K562 (cell line): Measurements from ENCODE around the gene CD22. TPM values are rescaled to one million over a fixed set of nuclear protein-coding genes. Genes with fewer than 3 reads are reported as not detected.

Experiments
- ATAC-seq: fragments of 200-7000 bp; cut with Tn5 transposase; 3 replicates; pipeline ENCODE4 v1.9.1; 2020; ENCODE audit warnings: moderate library complexity
- BruUV-seq: library from RNA; stranded (reverse); fragments of 400-500 nt; replicated peaks from 2 replicates; lab custom pipeline; 2021; lab: Mats Ljungman, UMichigan
- CTCF ChIA-PET: fragments of 300-600 bp; formaldehyde crosslinking; extraction: SDS; loops from one replicate; lab custom pipeline; 2021; ENCODE audit warnings: low intra/inter-chr PET ratio; lab: Yijun Ruan, JAX
- POLR2A ChIA-PET: fragments of 300-600, 350-650 bp; sonication (Branson Sonifier 250); formaldehyde crosslinking; extraction: SDS; loops from one replicate; lab custom pipeline; 2021; ENCODE audit warnings: antibody characterized with exemption, inconsistent platforms; lab: Yijun Ruan, JAX
- DNase-seq, 4 experiments: peaks; one replicate each; pipeline versions ENCODE4 v3.0.0 to v3.0.0-alpha.2; 2011 to 2018; ENCODE audit warnings: low spot score in 3 of 4, mixed read lengths in 3 of 4; ENCODE audit errors: extremely low read depth in 1 of 4
- FAIRE-seq: peaks from 2 replicates; lab custom pipeline; 2011; peaks lifted over from hg19 to GRCh38; lab: Jason Lieb, UNC
- H2AFZ ChIP-seq: 2 replicates; pipeline ENCODE4 v1.6.0; 2011; ENCODE audit warnings: low read depth, low read length, control low read depth, inconsistent platforms
- H3K27ac ChIP-seq: fragments of 200-600 bp; 3 replicates; pipeline ENCODE4 v1.8.0; 2011; ENCODE audit warnings: low read depth, mild to moderate bottlenecking, control low read depth, inconsistent platforms, low read length, moderate library complexity, mixed read lengths; ENCODE audit errors: extremely low read depth
- H3K27me3 ChIP-seq, 2 experiments: fragments of 300-600 bp in 1 of 2; 2 replicates in 1 of 2; 3 replicates in 1 of 2; pipeline versions ENCODE4 v1.6.0 to v1.8.0; 2011; ENCODE audit warnings: inconsistent platforms in 2 of 2, low read length in 2 of 2, mild to moderate bottlenecking in 1 of 2, mixed read lengths in 1 of 2, moderate library complexity in 1 of 2; ENCODE audit not compliant: control insufficient read depth in 2 of 2, insufficient read depth in 2 of 2
- H3K36me3 ChIP-seq: fragments of 300-600 bp; 3 replicates; pipeline ENCODE4 v1.8.0; 2011; ENCODE audit warnings: mild to moderate bottlenecking, low read length, inconsistent platforms; ENCODE audit not compliant: control insufficient read depth, insufficient read depth
- H3K4me1 ChIP-seq, 2 experiments: fragments of 200-600 bp in 1 of 2; replicated peaks in 1 of 2; 2 replicates in 1 of 2; 3 replicates in 1 of 2; pipeline versions ENCODE4 v1.5.1 to v1.8.0; 2011; ENCODE audit warnings: inconsistent platforms in 2 of 2, low read length in 2 of 2, mild to moderate bottlenecking in 1 of 2, mixed read lengths in 1 of 2, moderate library complexity in 1 of 2; ENCODE audit not compliant: control insufficient read depth in 2 of 2, insufficient read depth in 2 of 2
- H3K4me2 ChIP-seq: 2 replicates; pipeline ENCODE4 v1.6.1; 2011; ENCODE audit warnings: low read length, control low read depth, inconsistent platforms, mixed read lengths; ENCODE audit not compliant: insufficient read depth
- H3K4me3 ChIP-seq: fragments of 200-600 bp; sonication (generic), shearing (Covaris generic); 2 replicates; pipeline ENCODE4 v1.5.1; 2016; ENCODE audit warnings: control low read depth, inconsistent platforms
- H3K79me2 ChIP-seq: fragments of 200-600 bp; 3 replicates; pipeline ENCODE4 v1.8.0; 2011; ENCODE audit warnings: low read length, inconsistent platforms; ENCODE audit not compliant: control insufficient read depth, insufficient read depth
- H3K9ac ChIP-seq, 2 experiments: 2 replicates each; pipeline versions ENCODE4 v1.6.0 to v1.6.1; 2011; ENCODE audit warnings: low read depth in 2 of 2, low read length in 2 of 2, control low read depth in 1 of 2, inconsistent platforms in 1 of 2, mild to moderate bottlenecking in 1 of 2, mixed read lengths in 1 of 2; ENCODE audit not compliant: insufficient read depth in 1 of 2
- H3K9me1 ChIP-seq: one replicate; pipeline ENCODE4 v1.6.0; 2011; ENCODE audit warnings: inconsistent platforms, mild to moderate bottlenecking, low read length, moderate library complexity; ENCODE audit not compliant: control insufficient read depth, insufficient read depth
- H3K9me3 ChIP-seq: replicated peaks from 2 replicates; pipeline ENCODE4 v1.5.1; 2011; ENCODE audit warnings: low read depth, low read length, inconsistent platforms; ENCODE audit not compliant: control insufficient read depth, insufficient read depth
- H4K20me1 ChIP-seq: replicated peaks from 2 replicates; pipeline ENCODE4 v1.6.1; 2011; ENCODE audit warnings: low read length, inconsistent platforms, mixed read lengths; ENCODE audit not compliant: control insufficient read depth, insufficient read depth
- ADNP ChIP-seq: fragments of 200-800 bp; sonication (Bioruptor generic); IDR thresholded peaks from 2 replicates; pipeline ENCODE4 v1.6.1; 2016; ENCODE audit warnings: missing genetic modification characterization, missing compliant biosample characterization
- ARID4B ChIP-seq: sonication (generic); formaldehyde crosslinking; IDR thresholded peaks from 2 replicates; pipeline ENCODE4 v1.8.0; 2022; ENCODE audit warnings: mild to moderate bottlenecking, missing genetic modification reagents
- CTCF ChIP-seq, 3 experiments: IDR thresholded peaks in 2 of 3; conservative IDR thresholded peaks in 1 of 3; 2 replicates each; pipeline ENCODE4 v1.5.1; 2011 to 2012; ENCODE audit warnings: low read length in 3 of 3, mild to moderate bottlenecking in 3 of 3, control low read depth in 2 of 3, improper control_type of control experiment in 1 of 3, inconsistent platforms in 1 of 3, low read depth in 1 of 3, mixed read lengths in 1 of 3, moderate library complexity in 1 of 3; ENCODE audit not compliant: insufficient read depth in 2 of 3
- CXXC5 ChIP-seq: fragments of 250-450 bp; sonication (Bioruptor Pico); IDR thresholded peaks from 2 replicates; pipeline ENCODE4 v1.8.0; 2022; ENCODE audit warnings: inconsistent platforms, mild to moderate bottlenecking, moderate library complexity
- DPF2 ChIP-seq: fragments of 450-650 bp; IDR thresholded peaks from 2 replicates; pipeline ENCODE4 v1.6.1; 2016
- HDAC1 ChIP-seq, 2 experiments: fragments of 450-650 bp; IDR thresholded peaks; 2 replicates each; pipeline ENCODE4 v1.6.1; 2016 to 2017; ENCODE audit warnings: inconsistent platforms in 1 of 2, mild to moderate bottlenecking in 1 of 2, moderate library complexity in 1 of 2
- MEIS2 ChIP-seq: fragments of 450-650 bp; IDR thresholded peaks from 2 replicates; pipeline ENCODE4 v1.6.1; 2014; ENCODE audit warnings: mild to moderate bottlenecking; ENCODE audit not compliant: partially characterized antibody
- MTA3 ChIP-seq: fragments of 450-650 bp; formaldehyde crosslinking; IDR thresholded peaks from 2 replicates; pipeline ENCODE4 v1.6.1; 2017; ENCODE audit warnings: mild to moderate bottlenecking, borderline replicate concordance
- NR1H2 ChIP-seq: sonication (generic); formaldehyde crosslinking; IDR thresholded peaks from 2 replicates; pipeline ENCODE4 v1.4.0; 2020; ENCODE audit warnings: mild to moderate bottlenecking, missing genetic modification reagents
- PKNOX1 ChIP-seq: fragments of 450-650 bp; IDR thresholded peaks from 2 replicates; pipeline ENCODE4 v1.6.1; 2016
- TEAD4 ChIP-seq, 2 experiments: sonication (generic) in 1 of 2; formaldehyde crosslinking in 1 of 2; IDR thresholded peaks; 2 replicates each; pipeline versions ENCODE4 v1.6.1 to v1.8.0; 2012 to 2022; ENCODE audit warnings: borderline replicate concordance in 1 of 2, inconsistent platforms in 1 of 2, low read length in 1 of 2, mild to moderate bottlenecking in 1 of 2, missing genetic modification reagents in 1 of 2
- XRCC3 ChIP-seq: fragments of 450-650 bp; IDR thresholded peaks from 2 replicates; pipeline ENCODE4 v1.6.1; 2017; ENCODE audit warnings: mild to moderate bottlenecking, moderate library complexity
- ZEB2 ChIP-seq: fragments of 450-650 bp; IDR thresholded peaks from 2 replicates; pipeline ENCODE4 v1.6.1; 2016
- WGBS: fragments of 100-300 bp; shearing (Covaris generic); methylation state at CpG from one replicate; pipeline ENCODE4 v1.1.6; 2016; ENCODE audit warnings: low coverage, mixed read lengths; ENCODE audit not compliant: insufficient coverage; ENCODE audit errors: missing lambda C conversion rate; 5-methylcytosine and 5-hydroxymethylcytosine counted together
- in situ Hi-C: fragments of 300-500 bp; cut with MboI; formaldehyde crosslinking; loops from 4 replicates; pipeline ENCODE4 v1.15.0; 2018; ENCODE audit warnings: inconsistent platforms, mixed read lengths
- intact Hi-C: fragments of 100-400 bp; cut with micrococcal nuclease; formaldehyde crosslinking; loops from 2 replicates; pipeline ENCODE4 v1.14.2; 2022
- polyA plus RNA-seq, 8 experiments: library from polyadenylated mRNA; depleted of rRNA in 4 of 8; stranded (reverse) in 5 of 8; unstranded in 3 of 8; fragments of >200 nt; fragmentation: Nextera tagmentation in 2 of 8; fragmentation: Illumina TruSeq in 1 of 8; extraction: Ambion mirVana in 2 of 8; extraction: Trizol in 1 of 8; gene quantifications; 2 replicates each; pipeline versions ENCODE4 v1.2.1 to v1.2.3, GENCODE V29; 2011 to 2014; ENCODE audit warnings: inconsistent platforms in 1 of 8, missing spikeins in 1 of 8
- total RNA-seq, 7 experiments: library from RNA; depleted of rRNA in 6 of 7; stranded (reverse); fragments of >200 nt in 6 of 7; fragmentation: Illumina TruSeq in 2 of 7; extraction: Trizol in 2 of 7; gene quantifications; 2 replicates each; pipeline versions ENCODE4 v1.2.1 to v1.2.3, GENCODE V29; 2011 to 2021; ENCODE audit warnings: low replicate concordance in 1 of 7

CD22 gene
- total and polyA plus RNA-seq, 9 of the 15 experiments (the other 6 are each of a cell fraction or from before 2014, with no cell fraction given): 0.29 to 5.0 (median 3.5) TPM

DNA sequence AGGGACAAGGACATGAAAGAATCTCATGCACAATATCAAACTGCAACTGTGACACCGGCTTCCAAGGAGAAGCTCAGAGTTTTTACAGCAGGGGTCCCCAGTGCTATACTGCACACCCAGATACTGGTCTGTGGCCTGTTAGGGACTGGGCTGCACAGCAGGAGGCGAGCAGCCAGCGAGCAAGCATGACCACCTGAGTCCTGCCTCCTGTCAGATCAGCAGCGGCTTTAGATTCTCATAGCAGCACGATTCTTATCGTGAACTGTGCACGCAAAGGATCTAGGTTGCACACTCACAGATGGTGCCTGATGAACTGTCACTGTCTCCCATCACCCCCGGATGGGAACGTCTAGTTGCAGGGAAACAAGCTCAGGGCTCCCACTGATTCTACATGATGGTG lies 13.1 kb upstream of the CD22 start:
- no TSS peak for BruUV-seq
- H2AFZ ChIP-seq: peak overlapping the region; percentile 56; the same call in 1 of the 2 replicates
- POLR2A ChIA-PET: interaction anchor here (0.5 to 1.5 kb wide), 9 partner anchors 14 to 403 kb away, joined by 3 to 8 read pairs (median 3); no protein-coding TSS in a partner anchor
- peak overlapping the region; percentile 26; the same call in 1 of the 2 replicates for H3K4me2 ChIP-seq
- in situ Hi-C loops (no loop called here), intact Hi-C loops (no loop called here)
- CTCF ChIA-PET: no interaction called here
- DNase-seq (peak in 3 of 4 experiments; percentile 37 to 81 (median 41)), ATAC-seq (peak; percentile 77), FAIRE-seq (peak; percentile 82)
- H4K20me1 ChIP-seq: no peaks in the 10 kb centered on the region
- no peaks in the 10 kb centered on the region for H3K27me3 ChIP-seq
- H3K36me3 ChIP-seq: no peaks in the 10 kb centered on the region; the same call in 2 of the 3 replicates
- 7% methylated on average over 9 of the region's 9 CpGs for WGBS
- no peaks in the 10 kb centered on the region for H3K9me1 ChIP-seq
- peak overlapping the region in 1 of 2 experiments; percentile 66; a peak in 1 of 4 replicates for H3K9ac ChIP-seq
- no peak overlapping the region for H3K4me3 ChIP-seq
- peak overlapping the region; percentile 8; the same call in 1 of the 3 replicates for H3K27ac ChIP-seq
- H3K9me3 ChIP-seq: no peaks in the 10 kb centered on the region
- no peaks in the 10 kb centered on the region; the same call in 2 of the 3 replicates for H3K79me2 ChIP-seq
- H3K4me1 ChIP-seq: peaks cover 37 to 60% of the 10 kb centered on the region in 2 experiments
- TF ChIP-seq HDAC1 (IDR thresholded peaks at IDR 0.05) (peak in 1 of 2 experiments; percentile 30; a peak in 1 of 4 replicates), ARID4B (CRISPR knock-in tag) (no peak), MEIS2 (peak; percentile 47), DPF2 (0 out of 2 replicates have a peak, but pooled peaks have one; percentile 26), XRCC3 (no peak), ADNP (tag) (no peak), NR1H2 (CRISPR knock-in tag) (no peak), ZEB2 (0 out of 2 replicates have a peak, but pooled peaks have one; percentile 38), TEAD4 (IDR thresholded peaks at IDR 0.05; ENCODE audit: low read length) (peak; percentile 56), TEAD4 (CRISPR knock-in tag; IDR thresholded peaks at IDR 0.05; ENCODE audit: borderline replicate concordance) (no peak), MTA3 (no peak), CTCF (IDR thresholded peaks at IDR 0.05 in 2 of 3, conservative IDR thresholded peaks at IDR 0.05 in 1 of 3; ENCODE audit: insufficient read depth in 2 of 3, low read depth in 1 of 3, low read length in 3 of 3) (peak; percentile 21 to 78 (median 55); a peak in 4 of 6 replicates), CXXC5 (CRISPR knock-in tag) (peak; percentile 64; the same call in 1 of the 2 replicates), PKNOX1 (peak; percentile 84)
